ENCODE measurements around the gene DUSP6.

The DUSP6 gene

GRCh38 chr12:89373763-89374572 is 21.7 kb upstream of the DUSP6 start:
- no peak for DNase-seq

GRCh38 chr12:89372584-89373370 is 20.5 kb upstream of the DUSP6 start:
- no peak for DNase-seq

- DNase-seq = no peak
Observed at GRCh38 chr12:89370850-89371249, 18.5 kb upstream of the DUSP6 start.

- no peak for DNase-seq
Observed at GRCh38 chr12:89370421-89370831, 18.1 kb upstream of the DUSP6 start.

GRCh38 chr12:89369166-89369565 is 16.9 kb upstream of the DUSP6 start:
- DNase-seq = no peak

- DNase-seq = no peak
Observed at GRCh38 chr12:89368391-89368790, 16.1 kb upstream of the DUSP6 start.

GRCh38 chr12:89366676-89367364 is 14.5 kb upstream of the DUSP6 start:
- DNase-seq = no peak

- no peak for DNase-seq
Observed at GRCh38 chr12:89364631-89365030, 12.3 kb upstream of the DUSP6 start.

GRCh38 chr12:89364058-89364457 is 11.8 kb upstream of the DUSP6 start:
- DNase-seq = no peak

- DNase-seq = no peak
Observed at GRCh38 chr12:89363582-89363981, 11.3 kb upstream of the DUSP6 start.

- no peak for DNase-seq
Observed at GRCh38 chr12:89363084-89363483, 10.8 kb upstream of the DUSP6 start.

GRCh38 chr12:89359615-89360014 is 7.3 kb upstream of the DUSP6 start:
- no peak for DNase-seq

- DNase-seq = no peak
Observed at GRCh38 chr12:89358805-89359204, 6.5 kb upstream of the DUSP6 start.

GRCh38 chr12:89357297-89357730 is 5.0 kb upstream of the DUSP6 start:
- no peak for DNase-seq

- no peak for DNase-seq
Observed at GRCh38 chr12:89356069-89356665, 3.9 kb upstream of the DUSP6 start.

- DNase-seq = no peak
Observed at GRCh38 chr12:89355243-89356068, 3.2 kb upstream of the DUSP6 start.

- no peak for DNase-seq
Observed at GRCh38 chr12:89354612-89355067, 2.3 kb upstream of the DUSP6 start.

GRCh38 chr12:89353823-89354611 is 1.7 kb upstream of the DUSP6 start:
- DNase-seq = peak; percentile 83

GRCh38 chr12:89353188-89353822 is 1.0 kb upstream of the DUSP6 start:
- peak; percentile 75 for DNase-seq

GRCh38 chr12:89352242-89352491 is 134 bp downstream of the DUSP6 start:
- DNase-seq = no peak

All from activated CD4-positive, CD25-positive, alpha-beta regulatory T cell treated with anti-CD3 and anti-CD28 coated beads, Interleukin-2, amount 50 U/mL, for 72 hours (primary cell).